ENCODE data around the gene TANGO6.

GRCh38 chr16:68960910-68961309 lies 117.6 kb downstream of the TANGO6 start:
- TF ChIP-seq CTCF (IDR thresholded peaks at IDR 0.05) (no peak), POLR2A (IDR thresholded peaks at IDR 0.05) (no peak)
